Transverse colon (tissue), 4 donors: Measurements from ENCODE around the gene IQCF6. TPM values are rescaled to one million over a fixed set of nuclear protein-coding genes. Genes with fewer than 3 reads are reported as not detected.
"Not testable (repeated sequence)": the region's sequence is repeated elsewhere in the genome, so short reads cannot be mapped to it uniquely, and the experiment has no call there.

Experiments
- DNase-seq: peaks from one replicate; pipeline ENCODE4 v3.0.0-alpha.2; 2019
- H3K27ac ChIP-seq, 4 donors: fragments of 200-600 bp; sonication (generic); 2 replicates each; pipeline ENCODE4 v1.5.1; 2016 to 2018; ENCODE audit warnings: inconsistent platforms in 4 of 4
- H3K27me3 ChIP-seq: fragments of 200-600 bp; sonication (generic); 2 replicates; pipeline ENCODE4 v1.5.1; 2017; ENCODE audit warnings: inconsistent platforms
- H3K36me3 ChIP-seq, 4 donors: fragments of 200-600 bp; sonication (generic); 2 replicates each; pipeline ENCODE4 v1.5.1; 2017 to 2019; ENCODE audit warnings: inconsistent platforms in 4 of 4
- H3K4me1 ChIP-seq, 4 donors: fragments of 200-600 bp; sonication (generic); 2 replicates each; pipeline ENCODE4 v1.5.1; 2017 to 2020; ENCODE audit warnings: inconsistent platforms in 4 of 4
- H3K4me3 ChIP-seq, 4 donors: fragments of 200-600 bp; sonication (generic); 1 replicate in 1 of 4; 2 replicates in 3 of 4; pipeline versions ENCODE4 v1.5.1 to v1.6.1; 2017 to 2019; ENCODE audit warnings: inconsistent platforms in 4 of 4
- H3K9me3 ChIP-seq, 2 donors: fragments of 200-600 bp; sonication (generic); 2 replicates each; pipeline ENCODE4 v1.5.1; 2017 to 2019; ENCODE audit warnings: inconsistent platforms in 2 of 2
- CTCF ChIP-seq, 5 experiments: fragments of 200-600 bp in 3 of 5; fragments of 450-650 bp in 2 of 5; sonication (generic) in 3 of 5; IDR thresholded peaks; 1 replicate in 2 of 5; 2 replicates in 3 of 5; pipeline ENCODE4 v1.5.1; 2016 to 2017; ENCODE audit warnings: antibody characterized with exemption in 5 of 5, inconsistent platforms in 3 of 5, mild to moderate bottlenecking in 2 of 5, moderate library complexity in 1 of 5
- EP300 ChIP-seq: sonication (generic); formaldehyde crosslinking; IDR thresholded peaks from one replicate; pipeline ENCODE4 v1.6.1; 2017; ENCODE audit warnings: antibody characterized with exemption, low read depth
- POLR2A ChIP-seq: fragments of 450-650 bp; IDR thresholded peaks from one replicate; pipeline ENCODE4 v1.6.1; 2016; ENCODE audit warnings: antibody characterized with exemption, mild to moderate bottlenecking, moderate library complexity
- POLR2AphosphoS5 ChIP-seq, 3 donors: sonication (generic); formaldehyde crosslinking; IDR thresholded peaks; one replicate each; pipeline ENCODE4 v1.6.1; 2016; ENCODE audit warnings: antibody characterized with exemption in 3 of 3
- WGBS, 2 donors: methylation state at CpG; one replicate each; pipeline ENCODE4 v1.1.5; 2018; ENCODE audit warnings: low coverage in 1 of 2; 5-methylcytosine and 5-hydroxymethylcytosine counted together
- in situ Hi-C, 4 donors: fragments of 200-750 bp; cut with MboI; loops; one replicate each; pipeline versions ENCODE4 v1.15.0 to v1.15.1; 2017; ENCODE audit warnings: low sequenced_read_pairs in 3 of 4, low pct_ligation_motif_present in 1 of 4, low pct_unique_long_range_greater_than_20kb in 1 of 4
- intact Hi-C: fragments of 100-400 bp; cut with DNase I; formaldehyde crosslinking; loops from one replicate; pipeline ENCODE4 v1.15.1; 2023; ENCODE audit warnings: low total_unique reads
- total RNA-seq, 4 donors: library from RNA; depleted of rRNA; stranded (reverse); fragments of >200 nt; gene quantifications; one replicate each; pipeline ENCODE4 v1.1.0, GENCODE V29; 2016

The IQCF6 gene
- total RNA-seq, 4 donors from 2014 or later, result not detected

DNA sequence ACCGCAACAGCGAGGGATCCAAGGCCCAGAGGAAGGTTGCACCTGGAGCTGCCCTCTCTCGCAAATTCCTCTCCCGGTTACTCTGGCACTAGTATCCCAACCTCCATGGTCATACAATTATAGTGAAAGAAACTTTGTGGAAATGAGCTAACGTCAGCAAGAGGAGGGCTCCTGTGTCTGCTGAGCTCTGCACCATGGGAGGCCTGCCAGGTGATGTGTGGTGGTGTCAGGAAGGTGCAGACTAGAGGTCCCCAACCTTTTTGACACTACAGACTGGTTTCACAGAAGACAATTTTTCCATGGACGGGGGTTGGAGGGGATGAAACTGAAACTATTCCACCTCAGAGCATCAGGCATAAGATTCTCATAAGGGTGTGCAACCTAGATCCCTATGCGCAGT lies 13.2 kb upstream of the IQCF6 start:
- peaks cover 18% of the 10 kb centered on the region for H3K27me3 ChIP-seq
- no peak overlapping the region for H3K27ac ChIP-seq
- in situ Hi-C loops, result loop anchor here in 1 of 4 donors (25.0 kb wide), 1 partner anchor 280 kb away; the partner anchor contains the start of gene DCAF1
- no peaks in the 10 kb centered on the region for H3K9me3 ChIP-seq
- H3K4me3 ChIP-seq, result no peak overlapping the region
- no peak for TF ChIP-seq CTCF (IDR thresholded peaks at IDR 0.05)
- no peak for TF ChIP-seq POLR2AphosphoS5 (IDR thresholded peaks at IDR 0.05)
- no peak for TF ChIP-seq POLR2A
- TF ChIP-seq EP300, result no peak
- WGBS, 2 donors, result 85 to 100% methylated on average over 2 to 7 of the region's 7 CpGs
- no peaks in the 10 kb centered on the region for H3K4me1 ChIP-seq
- DNase-seq, result no peak
- intact Hi-C loops, result loop anchor here (10.0 kb wide), 1 partner anchor 287 kb away; the partner anchor contains the start of gene DCAF1
- no peaks in the 10 kb centered on the region for H3K36me3 ChIP-seq

GRCh38 chr3:51789437-51789836 lies 10.4 kb upstream of the IQCF6 start:
- in situ Hi-C loops (loop anchor here in 1 of 4 donors (25.0 kb wide), 1 partner anchor 277 kb away; the partner anchor contains the start of gene DCAF1), intact Hi-C loops (no loop called here)
- DNase-seq, result no peak
- Histone ChIP-seq H3K4me3 (no peak overlapping the region), H3K36me3 (no peaks in the 10 kb centered on the region), H3K27me3 (no peaks in the 10 kb centered on the region), H3K9me3 (no peaks in the 10 kb centered on the region), H3K4me1 (no peaks in the 10 kb centered on the region), H3K27ac (no peak overlapping the region)
- TF ChIP-seq POLR2A, result no peak
- no peak for TF ChIP-seq CTCF (IDR thresholded peaks at IDR 0.05)
- no peak for TF ChIP-seq POLR2AphosphoS5 (IDR thresholded peaks at IDR 0.05)
- no peak for TF ChIP-seq EP300
- 84% methylated on average over 1 of the region's 1 CpG; no CpG with 5 or more reads in 1 of the 2 donors for WGBS, 2 donors

DNA sequence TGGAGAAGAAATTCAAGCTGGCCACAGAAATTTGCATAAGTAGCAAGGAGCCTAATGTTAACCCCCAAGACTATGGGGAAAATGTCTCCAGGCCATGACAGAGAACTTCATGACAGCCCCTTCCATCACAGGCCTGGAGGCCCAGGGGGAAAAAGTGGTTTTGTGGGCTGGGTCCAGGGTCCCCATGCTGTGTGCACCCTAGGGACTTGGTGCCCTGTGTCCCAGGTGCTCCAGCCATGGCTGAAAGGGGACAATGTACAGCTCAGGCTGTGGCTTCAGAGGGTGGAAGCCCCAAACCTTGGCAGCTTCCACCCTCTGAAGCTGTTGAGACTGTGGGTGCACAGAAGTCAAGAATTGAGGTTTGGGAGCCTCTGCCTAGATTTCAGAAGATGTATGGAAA lies 8.5 kb upstream of the IQCF6 start:
- intact Hi-C loops, H3K4me1 ChIP-seq, DNase-seq, H3K27me3 ChIP-seq, H3K27ac ChIP-seq, H3K9me3 ChIP-seq, H3K4me3 ChIP-seq, H3K36me3 ChIP-seq: not testable (repeated sequence)
- in situ Hi-C loops, result loop anchor here in 1 of 4 donors (25.0 kb wide), 1 partner anchor 275 kb away; the partner anchor contains the start of gene DCAF1

GRCh38 chr3:51786267-51786666 lies 7.2 kb upstream of the IQCF6 start:
- Histone ChIP-seq H3K27me3 (peaks cover 3% of the 10 kb centered on the region), H3K36me3 (no peaks in the 10 kb centered on the region), H3K27ac (no peak overlapping the region), H3K9me3 (no peaks in the 10 kb centered on the region), H3K4me1 (no peaks in the 10 kb centered on the region), H3K4me3 (no peak overlapping the region)
- DNase-seq, result no peak
- WGBS, 2 donors, result 61% methylated on average over 2 of the region's 2 CpGs; no CpG with 5 or more reads in 1 of the 2 donors
- intact Hi-C loops (no loop called here), in situ Hi-C loops (loop anchor here in 1 of 4 donors (25.0 kb wide), 1 partner anchor 274 kb away; the partner anchor contains the start of gene DCAF1)
- no peak for TF ChIP-seq CTCF (IDR thresholded peaks at IDR 0.05)
- no peak for TF ChIP-seq POLR2AphosphoS5 (IDR thresholded peaks at IDR 0.05)
- no peak for TF ChIP-seq POLR2A
- no peak for TF ChIP-seq EP300

DNA sequence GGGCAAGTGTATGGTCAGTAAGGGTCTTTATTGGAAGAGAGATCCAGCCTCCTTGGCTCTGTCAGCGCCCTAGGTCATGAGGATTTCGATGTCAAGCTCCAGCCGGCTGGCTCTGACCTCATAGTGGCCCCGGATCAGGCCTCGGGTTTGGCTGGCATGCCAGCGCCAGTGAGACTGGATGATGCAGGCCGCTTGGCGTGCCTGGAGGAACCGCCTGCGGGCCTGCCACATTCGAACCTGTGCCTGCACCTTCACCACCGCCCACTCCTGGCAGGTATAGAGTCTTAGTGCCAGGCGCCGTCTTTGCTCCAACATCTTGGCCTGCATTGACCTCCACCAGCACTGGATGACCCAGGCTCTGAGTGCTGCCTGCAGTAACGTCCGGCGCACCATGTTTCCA lies 483 bp downstream of the IQCF6 start:
- no peak for TF ChIP-seq CTCF (IDR thresholded peaks at IDR 0.05)
- no peak for TF ChIP-seq POLR2A
- TF ChIP-seq POLR2AphosphoS5 (IDR thresholded peaks at IDR 0.05), result no peak
- no peak for TF ChIP-seq EP300
- H3K27me3 ChIP-seq, result peaks cover 18% of the 10 kb centered on the region
- H3K27ac ChIP-seq, result no peak overlapping the region
- no peaks in the 10 kb centered on the region for H3K4me1 ChIP-seq
- in situ Hi-C loops (loop anchor here in 1 of 4 donors (25.0 kb wide), 1 partner anchor 266 kb away; the partner anchor contains the start of gene DCAF1), intact Hi-C loops (no loop called here)
- DNase-seq, result no peak
- no peak overlapping the region for H3K4me3 ChIP-seq
- 95% methylated on average over 16 of the region's 17 CpGs; no CpG with 5 or more reads in 1 of the 2 donors for WGBS, 2 donors
- H3K9me3 ChIP-seq, result no peaks in the 10 kb centered on the region
- no peaks in the 10 kb centered on the region for H3K36me3 ChIP-seq
